ENCODE data around the gene GK.
"Not testable (repeated sequence)": the region's sequence is repeated elsewhere in the genome, so short reads cannot be mapped to it uniquely, and the experiment has no call there.

The GK gene

DNA sequence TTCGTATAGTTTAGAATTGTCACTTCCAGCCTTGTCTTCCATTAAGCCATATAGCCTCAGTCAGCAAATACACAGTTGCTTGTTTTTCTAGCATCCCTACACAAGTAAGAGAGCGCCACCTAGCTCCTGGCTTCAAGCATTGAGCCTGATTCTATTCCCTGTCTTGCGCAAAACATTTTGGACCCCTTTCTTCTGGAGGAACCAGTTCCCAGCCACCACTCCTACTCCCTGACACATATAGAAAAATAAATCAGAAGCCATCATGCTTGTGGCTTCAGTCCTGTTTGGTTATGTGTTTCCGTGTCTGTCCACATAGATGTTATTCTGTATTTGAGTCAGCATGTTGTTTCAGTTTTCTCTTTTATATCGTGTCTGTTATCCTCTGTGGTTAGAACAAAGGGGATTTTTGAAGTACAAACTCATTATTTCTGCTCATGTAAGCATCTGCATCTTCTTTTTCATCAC, 59.9 kb downstream of the GK start:
- DNase-seq: peak; percentile 49

GRCh38 chrX:30714138-30714537, 60.9 kb downstream of the GK start:
- no peak for DNase-seq

DNA sequence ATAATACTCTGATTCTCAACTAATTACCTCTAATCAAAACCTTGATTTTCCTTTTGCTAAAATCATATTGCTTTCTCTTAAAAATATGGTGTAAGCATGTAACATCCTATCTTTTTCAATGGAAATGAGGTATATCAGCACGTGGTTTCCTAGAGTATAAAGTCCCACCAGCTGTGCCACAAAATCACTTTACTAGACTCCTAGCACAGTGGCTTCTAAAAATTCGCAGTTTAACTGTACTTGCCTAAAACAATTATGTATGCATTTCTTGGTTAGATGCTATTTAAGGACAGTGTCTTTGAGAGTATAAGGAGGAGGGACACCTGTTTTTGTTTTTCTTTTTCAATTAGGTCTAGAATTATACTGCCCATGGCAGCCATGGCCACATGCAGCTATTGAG, 62.8 kb downstream of the GK start:
- DNase-seq: no peak

DNA sequence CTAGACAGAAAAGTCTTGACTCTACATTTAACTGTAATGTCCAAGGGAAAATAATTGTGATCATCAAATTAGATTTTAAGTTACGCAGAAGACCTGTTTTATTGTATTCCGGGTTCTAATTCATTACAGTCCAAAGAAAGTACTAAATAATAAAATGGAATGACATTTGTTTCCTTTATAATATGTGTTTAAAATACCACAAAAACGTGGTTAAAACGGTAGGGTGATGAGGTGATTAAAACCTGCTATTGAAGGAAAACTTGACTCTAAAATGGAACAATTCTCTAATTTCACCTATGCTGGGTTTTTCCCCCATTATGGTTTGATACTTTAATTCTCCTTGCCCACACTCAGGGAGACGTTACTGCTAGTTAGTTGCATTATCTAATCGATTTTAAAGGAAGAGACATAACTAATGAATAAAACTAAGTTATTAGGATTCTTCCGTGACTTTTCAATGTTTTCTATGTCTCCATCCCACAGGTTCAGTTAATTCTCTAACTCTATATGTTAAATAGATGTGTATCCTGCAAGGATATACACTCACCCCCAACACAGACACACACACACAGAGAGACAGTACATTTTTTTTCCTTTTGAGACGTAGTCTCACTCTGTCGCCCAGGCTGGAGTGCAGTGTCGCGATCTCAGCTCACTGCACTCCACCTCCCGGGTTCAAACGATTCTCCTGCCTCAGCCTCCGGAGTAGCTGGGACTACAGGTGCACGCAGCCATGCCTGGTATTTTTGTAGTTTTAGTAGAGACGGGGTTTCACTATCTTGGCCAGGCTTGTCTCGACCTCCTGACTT, 80.8 kb downstream of the GK start:
- no peak for DNase-seq

DNA sequence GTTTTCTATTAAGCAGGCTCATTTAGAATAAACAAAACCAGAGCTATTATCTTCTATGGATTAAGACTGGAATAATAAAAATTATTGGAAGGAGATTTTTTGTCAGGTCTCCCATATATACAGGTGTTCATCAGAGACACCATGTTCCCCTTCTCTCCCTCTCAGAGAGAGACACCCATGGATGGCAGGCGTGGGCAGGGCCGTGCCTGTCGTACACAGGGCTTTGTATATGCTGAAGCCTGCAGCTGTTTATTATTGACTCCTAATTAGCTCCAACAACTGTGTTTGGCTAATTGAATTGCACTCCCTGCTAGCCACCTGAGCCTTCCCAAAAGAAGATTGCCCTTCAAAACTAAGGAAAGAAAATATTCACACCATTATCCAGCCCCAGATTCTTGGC, 81.6 kb downstream of the GK start:
- DNase-seq: no peak

DNA sequence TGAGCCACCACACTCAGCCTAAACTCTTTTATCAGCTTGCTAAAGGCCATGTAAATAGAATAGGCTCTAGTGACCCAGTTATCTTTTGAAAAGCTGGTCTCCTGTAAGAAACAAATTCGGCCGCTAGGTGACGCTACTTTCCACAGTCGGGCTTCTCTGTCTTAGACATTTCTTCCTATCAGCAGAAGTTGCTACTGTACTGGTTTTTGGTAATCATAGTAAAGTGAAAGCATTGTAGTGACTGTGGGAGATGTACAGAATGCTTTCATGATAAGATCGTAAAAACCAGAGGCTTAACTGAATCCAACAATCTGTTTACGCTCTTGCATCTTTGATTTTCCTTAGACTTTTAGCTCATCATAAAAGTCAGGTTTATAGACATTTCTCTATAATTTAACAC, 82.6 kb downstream of the GK start:
- peak; percentile 14 for DNase-seq

- no peak for DNase-seq
These were observed 88.3 kb downstream of the GK start for GRCh38 chrX:30741545-30741944.

- no peak for DNase-seq
These were observed 95.2 kb downstream of the GK start for GRCh38 chrX:30748342-30748960.

DNA sequence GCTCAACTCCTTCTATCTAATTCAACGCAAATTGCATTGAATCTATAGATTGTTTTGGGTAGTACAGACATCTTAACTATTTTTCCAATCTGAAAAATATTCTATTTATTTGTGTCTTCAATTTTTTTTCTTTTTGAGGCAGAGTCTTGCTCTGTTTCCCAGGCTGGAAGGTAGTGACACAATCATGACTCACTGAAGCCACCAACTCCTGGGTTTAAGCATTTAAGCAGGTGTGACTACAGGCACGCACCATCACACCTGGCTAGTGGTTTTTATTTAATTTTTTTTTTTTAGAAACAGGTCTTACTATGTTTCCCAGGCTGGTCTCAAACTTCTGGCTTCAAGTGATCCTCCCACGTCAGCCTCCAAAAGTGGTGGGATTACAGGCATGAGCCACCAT, 98.3 kb downstream of the GK start:
- DNase-seq: no peak

GRCh38 chrX:30762755-30763154, 109.5 kb downstream of the GK start:
- DNase-seq: no peak

DNA sequence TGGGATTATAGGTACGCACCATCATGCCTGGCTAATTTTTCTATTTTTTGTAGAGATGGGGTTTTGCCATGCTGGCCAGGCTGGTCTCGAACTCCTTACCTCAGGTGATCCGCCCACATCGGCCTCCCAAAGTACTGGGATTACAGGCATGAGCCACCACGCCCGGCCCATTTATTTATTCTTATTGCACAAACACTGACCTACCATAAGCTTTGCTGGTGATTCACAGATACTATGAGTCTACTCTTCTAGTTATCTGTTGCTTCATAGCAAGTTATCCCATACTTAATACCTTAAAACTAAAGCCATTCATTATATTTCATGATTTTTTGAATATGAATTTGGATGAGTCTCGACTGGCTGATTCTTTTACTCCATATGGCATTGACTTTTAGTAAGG, 120.5 kb downstream of the GK start:
- not testable (repeated sequence) for DNase-seq

- DNase-seq: no peak
These were observed 124.4 kb downstream of the GK start for GRCh38 chrX:30777575-30777974.

- DNase-seq: no peak
These were observed 126.3 kb downstream of the GK start for GRCh38 chrX:30779453-30780030.
